Mammary epithelial cell (primary cell): Measurements from ENCODE around the gene BAIAP3.

Experiments
- CTCF ChIP-seq, 2 donors: IDR thresholded peaks in 1 of 2; conservative IDR thresholded peaks in 1 of 2; 2 replicates each; pipeline ENCODE4 v1.5.1; 2011 to 2012; ENCODE audit warnings: inconsistent platforms in 2 of 2, low read length in 2 of 2, mild to moderate bottlenecking in 2 of 2, control low read depth in 1 of 2, low read depth in 1 of 2; ENCODE audit not compliant: insufficient read depth in 1 of 2; ENCODE audit errors: extremely low read depth in 1 of 2
- EZH2 ChIP-seq: IDR thresholded peaks from 2 replicates; pipeline ENCODE4 v1.6.1; 2012; ENCODE audit warnings: low read length, inconsistent platforms, borderline replicate concordance

- no peak for TF ChIP-seq EZH2
- no peak for TF ChIP-seq CTCF (conservative IDR thresholded peaks at IDR 0.05 in 1 of 2, IDR thresholded peaks at IDR 0.05 in 1 of 2; ENCODE audit: extremely low read depth in 1 of 2, insufficient read depth in 1 of 2, low read depth in 1 of 2, low read length in 2 of 2)
Observed at GRCh38 chr16:1366060-1366711, 32.7 kb downstream of the BAIAP3 start.
